GM12874 (cell line): ENCODE results near the gene B9D1.

Source experiments
- CTCF ChIP-seq: IDR thresholded peaks from 2 replicates; pipeline ENCODE4 v1.5.1; 2011; ENCODE audit warnings: low read depth, mild to moderate bottlenecking, control low read depth, low read length, moderate library complexity; ENCODE audit not compliant: insufficient read depth

The B9D1 gene

GRCh38 chr17:19362277-19363113, at the start of gene B9D1:
B9D1 (minus strand) TSS chr17:19362723; CDS start chr17:19362569, 154 bp downstream.
- TF ChIP-seq CTCF = peak; percentile 89

DNA sequence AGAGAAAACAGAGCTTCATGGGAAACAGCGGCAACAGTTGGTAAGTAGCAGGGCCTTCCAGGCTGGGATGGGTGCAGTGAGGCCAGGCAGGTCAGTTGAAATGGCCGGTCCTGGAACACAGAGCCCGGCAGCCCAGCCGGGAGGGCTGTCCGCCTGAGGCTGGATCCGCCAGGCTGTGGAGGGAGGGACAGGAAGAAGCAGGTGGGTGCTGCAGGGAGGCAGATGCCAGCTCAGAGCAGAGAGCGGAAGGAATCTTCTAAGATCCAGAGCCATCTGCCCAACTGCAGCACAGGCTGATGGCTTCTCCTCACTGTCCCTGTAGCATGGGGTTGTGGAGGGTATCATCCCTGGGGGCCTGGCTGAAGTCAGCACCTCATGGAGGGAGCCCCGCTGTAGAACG, 49.1 kb upstream of the B9D1 start:
- TF ChIP-seq CTCF = no peak

DNA sequence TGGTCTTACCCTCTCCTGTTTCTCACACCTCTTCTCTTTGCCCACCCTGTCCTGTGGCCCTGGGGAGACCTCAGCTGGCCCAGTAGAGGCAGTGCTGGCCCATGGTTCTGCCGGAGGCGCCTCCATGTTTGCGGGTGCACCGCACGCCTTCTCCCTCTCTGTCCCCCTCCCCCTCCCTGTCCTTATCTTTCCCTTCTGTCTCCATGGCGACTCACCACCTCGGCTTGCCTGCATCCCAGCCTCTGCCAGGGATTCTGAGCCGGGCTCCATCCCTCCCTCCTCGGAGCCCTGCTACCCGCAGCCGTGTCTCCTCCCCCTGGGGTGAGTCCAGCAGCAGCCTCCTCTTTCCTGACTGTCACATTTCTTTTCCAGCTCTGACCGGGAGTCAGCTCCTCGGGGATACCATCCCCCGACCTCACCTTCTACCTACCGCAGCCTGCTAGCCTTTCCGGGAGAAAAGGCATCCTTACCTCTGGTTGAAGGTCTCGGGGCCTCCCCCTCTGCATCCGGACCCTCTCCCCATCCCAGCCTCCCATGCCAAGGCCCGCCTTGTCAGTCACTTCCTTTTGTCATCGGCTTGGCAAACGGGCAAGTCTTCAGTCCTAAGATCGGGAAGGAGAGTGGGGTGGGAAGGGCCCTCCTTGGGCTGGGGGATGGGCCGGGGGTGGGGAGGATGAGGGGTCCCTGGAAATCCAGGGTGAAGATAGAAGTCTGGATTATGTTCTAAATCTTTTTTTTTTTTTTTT, 48.5 kb upstream of the B9D1 start, which contains the start of gene RNF112:
TSS of gene RNF112 (plus strand) at position 358 of the 746 bp plus-strand sequence. CDS start at position 535, 177 bp downstream.
- TF ChIP-seq CTCF = no peak

DNA sequence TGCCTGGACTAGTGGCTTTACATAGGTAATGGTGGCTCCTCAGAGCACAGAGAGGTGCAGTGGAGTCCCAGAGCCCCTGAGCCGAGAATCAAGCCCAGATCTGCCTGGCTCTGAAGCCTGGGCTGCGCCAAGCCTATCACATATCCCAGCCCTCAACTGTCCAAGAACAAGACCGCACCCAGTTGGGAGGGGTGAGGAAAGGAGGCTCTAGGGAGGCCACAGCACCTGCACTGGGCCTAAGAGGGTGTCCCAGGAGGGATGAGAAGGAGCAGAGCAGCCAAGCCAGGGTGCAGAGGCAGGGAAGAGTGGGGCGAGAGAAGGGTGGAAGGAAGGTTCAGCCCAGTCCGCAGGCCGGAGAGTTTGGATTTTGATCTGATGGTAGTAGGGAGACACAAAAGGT, 47.6 kb upstream of the B9D1 start:
- TF ChIP-seq CTCF = no peak

- TF ChIP-seq CTCF = no peak
Measured at GRCh38 chr17:19409509-19409908, 47.0 kb upstream of the B9D1 start.

GRCh38 chr17:19409066-19409465, 46.5 kb upstream of the B9D1 start:
- TF ChIP-seq CTCF = no peak

- TF ChIP-seq CTCF = no peak
Measured at GRCh38 chr17:19408346-19408710, 45.8 kb upstream of the B9D1 start.
